ENCODE results near the gene NSUN7.
"Not testable (repeated sequence)": the region's sequence is repeated elsewhere in the genome, so short reads cannot be mapped to it uniquely, and the experiment has no call there.

Gene NSUN7

DNA sequence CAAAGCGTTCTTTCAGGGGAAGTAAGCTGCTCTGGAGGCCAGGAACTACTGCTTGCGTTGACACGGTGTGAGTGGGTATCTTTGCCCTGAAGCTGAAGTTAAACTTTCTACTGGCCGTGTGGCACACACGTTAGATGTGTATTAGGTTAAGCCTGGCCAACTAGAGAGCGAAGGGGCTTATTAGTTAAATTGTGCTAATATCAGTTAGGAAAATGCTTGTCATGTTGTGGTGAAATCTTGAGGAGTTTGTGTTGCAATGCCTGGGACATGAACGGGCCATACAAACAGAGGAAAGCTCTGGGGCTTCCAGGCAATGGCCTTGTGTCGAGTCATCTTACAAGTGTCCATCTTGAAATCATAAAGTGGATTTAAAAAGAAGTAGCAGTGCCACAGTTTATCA is 62.6 kb downstream of the NSUN7 start:
- H3K4me3 ChIP-seq (ENCODE audit: low read length), result no peak overlapping the region
- DNase-seq (ENCODE audit: low read depth), result peak; percentile 13

DNA sequence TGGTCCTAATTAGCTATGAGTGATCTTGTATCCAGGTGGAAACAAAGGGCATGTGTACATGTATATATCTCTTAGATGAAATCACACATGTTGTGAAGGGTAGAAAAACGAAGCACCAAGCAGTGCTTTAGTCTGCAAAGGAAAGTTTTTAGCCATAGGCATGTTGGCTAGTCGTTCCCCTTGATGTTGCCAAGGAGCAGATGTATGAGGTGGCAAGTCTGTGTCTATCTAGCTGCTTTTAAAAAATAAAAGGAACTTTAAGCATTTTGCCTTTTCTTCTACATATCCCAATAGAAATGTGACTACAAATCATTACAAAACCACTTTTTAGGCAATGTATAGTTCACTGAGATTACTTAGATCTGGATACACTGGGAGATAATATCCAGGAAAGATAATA is 63.1 kb downstream of the NSUN7 start:
- DNase-seq (ENCODE audit: low read depth), result no peak
- TF ChIP-seq, protein P1, sequence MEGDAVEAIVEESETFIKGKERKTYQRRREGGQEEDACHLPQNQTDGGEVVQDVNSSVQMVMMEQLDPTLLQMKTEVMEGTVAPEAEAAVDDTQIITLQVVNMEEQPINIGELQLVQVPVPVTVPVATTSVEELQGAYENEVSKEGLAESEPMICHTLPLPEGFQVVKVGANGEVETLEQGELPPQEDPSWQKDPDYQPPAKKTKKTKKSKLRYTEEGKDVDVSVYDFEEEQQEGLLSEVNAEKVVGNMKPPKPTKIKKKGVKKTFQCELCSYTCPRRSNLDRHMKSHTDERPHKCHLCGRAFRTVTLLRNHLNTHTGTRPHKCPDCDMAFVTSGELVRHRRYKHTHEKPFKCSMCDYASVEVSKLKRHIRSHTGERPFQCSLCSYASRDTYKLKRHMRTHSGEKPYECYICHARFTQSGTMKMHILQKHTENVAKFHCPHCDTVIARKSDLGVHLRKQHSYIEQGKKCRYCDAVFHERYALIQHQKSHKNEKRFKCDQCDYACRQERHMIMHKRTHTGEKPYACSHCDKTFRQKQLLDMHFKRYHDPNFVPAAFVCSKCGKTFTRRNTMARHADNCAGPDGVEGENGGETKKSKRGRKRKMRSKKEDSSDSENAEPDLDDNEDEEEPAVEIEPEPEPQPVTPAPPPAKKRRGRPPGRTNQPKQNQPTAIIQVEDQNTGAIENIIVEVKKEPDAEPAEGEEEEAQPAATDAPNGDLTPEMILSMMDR (IDR thresholded peaks at IDR 0.05; ENCODE audit: insufficient read depth, low read depth, low read length, missing control alignments), result no peak
- H3K4me3 ChIP-seq (ENCODE audit: low read length), result no peak overlapping the region

More for the DNA sequence above, 62.6 kb downstream of the NSUN7 start:
- TF ChIP-seq, protein P1 (IDR thresholded peaks at IDR 0.05; ENCODE audit: insufficient read depth, low read depth, low read length, missing control alignments), result no peak

DNA sequence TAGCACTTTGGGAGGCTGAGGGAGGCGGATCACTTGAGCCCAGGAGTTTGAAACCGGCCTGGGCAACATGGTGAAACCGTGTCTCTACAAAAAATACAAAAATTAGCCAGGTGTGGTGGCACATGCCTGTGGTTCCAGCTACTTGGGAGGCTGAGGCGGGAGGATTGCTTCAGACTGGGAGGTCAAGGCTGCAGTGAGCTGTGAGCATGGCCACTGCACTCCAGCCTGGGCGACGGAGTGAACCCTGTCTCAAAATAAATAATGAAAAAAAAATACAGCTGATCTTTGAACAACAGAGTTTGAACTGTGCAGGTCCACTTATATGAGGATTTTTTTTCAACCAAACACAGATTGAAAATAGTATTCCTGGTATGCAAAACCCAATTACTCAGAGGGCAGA is 67.4 kb downstream of the NSUN7 start:
- not testable (repeated sequence) for H3K4me3 ChIP-seq (ENCODE audit: low read length); DNase-seq (ENCODE audit: low read depth)

DNA sequence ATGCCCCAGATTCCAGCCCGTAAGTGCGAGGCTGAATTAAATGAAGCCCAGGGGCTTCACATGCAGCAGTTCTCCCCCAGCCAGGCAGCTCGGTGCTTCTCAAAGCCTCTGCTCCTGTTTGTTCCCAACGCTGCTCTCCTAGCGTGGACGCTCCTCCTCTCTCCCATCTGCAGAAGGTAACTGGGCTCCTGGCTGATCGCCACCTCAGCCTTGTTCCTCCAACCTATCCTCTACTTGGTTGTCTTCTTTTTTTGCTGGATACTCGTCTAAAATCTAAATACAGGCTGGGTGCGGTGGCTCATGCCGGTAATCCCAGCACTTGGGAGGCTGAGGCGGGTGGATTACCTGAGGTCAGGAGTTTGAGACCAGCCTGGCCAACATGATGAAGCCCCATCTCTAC is 70.3 kb downstream of the NSUN7 start:
- no peak overlapping the region for H3K4me3 ChIP-seq (ENCODE audit: low read length)
- TF ChIP-seq, protein P1 (IDR thresholded peaks at IDR 0.05; ENCODE audit: insufficient read depth, low read depth, low read length, missing control alignments), result no peak
- no peak for DNase-seq (ENCODE audit: low read depth)

DNA sequence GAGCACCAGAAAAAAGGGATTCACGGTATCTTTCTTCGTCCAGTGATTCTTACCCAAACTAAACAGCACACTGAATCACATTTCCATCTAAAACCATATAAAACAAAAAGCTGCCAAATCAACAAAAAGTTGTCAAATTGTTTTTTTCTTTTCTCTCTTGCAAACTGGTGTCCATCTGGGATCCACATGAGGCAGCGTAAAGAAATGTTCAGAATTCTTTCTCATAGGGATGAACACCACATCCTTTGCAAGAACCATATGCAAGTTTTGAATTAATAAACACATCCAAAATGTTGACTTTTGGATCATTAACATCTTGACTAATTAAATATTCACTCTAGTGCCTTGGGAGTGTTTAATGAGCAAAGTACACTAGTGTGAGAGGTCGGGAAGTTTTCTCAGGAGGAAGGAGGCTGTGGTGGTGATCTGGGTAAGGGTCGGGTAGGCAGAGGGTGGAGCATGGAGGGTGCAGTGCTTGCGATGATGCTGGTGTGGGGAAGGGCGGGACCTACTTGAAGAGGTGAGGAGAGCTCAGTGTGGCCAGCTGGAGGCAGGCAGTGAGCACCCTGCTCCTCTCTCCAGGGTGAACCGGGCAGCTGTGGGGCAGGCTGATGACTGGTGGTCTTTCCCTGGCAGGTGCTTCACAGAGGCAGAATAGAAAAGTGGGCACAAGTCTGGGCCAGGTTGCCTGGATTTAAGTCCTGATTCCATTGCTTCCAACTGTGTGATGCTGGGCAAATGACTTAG is 72.8 kb downstream of the NSUN7 start:
- TF ChIP-seq, protein P1 (IDR thresholded peaks at IDR 0.05; ENCODE audit: insufficient read depth, low read depth, low read length, missing control alignments), result no peak
- H3K4me3 ChIP-seq (ENCODE audit: low read length), result no peak overlapping the region
- DNase-seq (ENCODE audit: low read depth), result no peak

DNA sequence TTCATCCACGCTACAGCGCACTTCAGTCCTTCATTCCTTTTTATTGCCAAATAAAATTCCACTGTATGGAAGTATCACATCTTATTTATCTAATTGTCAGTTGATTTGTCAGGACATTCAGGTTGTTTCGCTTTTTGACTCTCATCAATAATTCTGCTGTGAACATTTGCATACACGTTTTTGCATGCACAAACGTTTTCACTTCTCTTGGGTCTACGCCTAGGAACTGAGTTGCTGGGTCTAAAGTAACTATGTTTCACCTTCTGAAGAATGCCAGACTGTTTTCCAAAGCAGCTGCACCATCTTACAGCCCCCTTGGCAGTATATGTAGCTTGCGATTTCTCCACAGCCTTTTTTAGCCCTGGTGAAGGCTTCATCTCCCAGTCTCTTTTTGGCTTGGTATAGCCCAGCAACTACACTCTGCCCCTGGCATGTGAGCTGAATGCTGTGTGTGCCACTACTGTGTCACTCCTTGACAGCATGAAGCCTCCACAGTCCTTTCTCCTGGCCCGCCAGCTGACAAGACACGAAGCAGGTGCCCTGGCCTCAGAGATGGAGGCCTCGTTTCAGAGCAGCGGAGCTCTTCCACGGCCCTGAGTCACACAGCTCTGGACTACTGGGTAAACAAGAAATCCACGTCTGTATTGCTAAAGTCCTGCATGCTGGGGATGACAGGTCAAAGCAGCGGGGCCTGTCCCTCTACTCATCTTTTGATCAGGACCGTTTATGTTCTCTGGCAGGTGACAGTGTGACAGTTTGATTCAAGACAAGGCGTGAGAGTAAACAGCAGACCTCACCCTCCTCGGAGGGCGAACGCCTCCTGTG is 75.5 kb downstream of the NSUN7 start:
- DNase-seq (ENCODE audit: low read depth), result no peak
- TF ChIP-seq, protein P1 (IDR thresholded peaks at IDR 0.05; ENCODE audit: insufficient read depth, low read depth, low read length, missing control alignments), result no peak
- no peak overlapping the region for H3K4me3 ChIP-seq (ENCODE audit: low read length)

DNA sequence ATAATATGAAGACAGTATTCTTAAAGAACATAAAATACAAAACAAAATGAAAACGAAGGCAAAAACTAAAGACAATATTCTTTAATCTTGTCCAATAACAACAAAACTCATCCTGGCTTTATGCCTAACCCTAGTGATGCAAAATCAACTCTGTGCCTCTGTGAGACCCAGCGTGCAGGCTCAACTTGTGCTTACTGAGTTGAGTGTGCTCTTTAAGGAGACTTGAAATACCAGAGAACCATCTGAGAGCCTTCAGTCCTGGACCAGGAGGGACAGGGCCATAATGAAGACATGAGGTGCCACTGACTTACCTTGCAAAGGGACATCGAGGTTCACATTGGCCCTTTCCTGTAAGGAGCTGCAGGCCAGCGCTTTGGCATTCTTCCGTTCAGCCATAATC is 77.1 kb downstream of the NSUN7 start:
- TF ChIP-seq, protein P1 (IDR thresholded peaks at IDR 0.05; ENCODE audit: insufficient read depth, low read depth, low read length, missing control alignments), result no peak
- no peak for DNase-seq (ENCODE audit: low read depth)
- no peak overlapping the region for H3K4me3 ChIP-seq (ENCODE audit: low read length)

Measured in epithelial cell of esophagus (primary cell).